Measurements from ENCODE around the gene DUS2. TPM values are rescaled to one million over a fixed set of nuclear protein-coding genes. Genes with fewer than 3 reads are reported as not detected.

Gene DUS2
- total and polyA plus RNA-seq, 4 donors = 6.9 to 10.7 (median 7.9) TPM

DNA sequence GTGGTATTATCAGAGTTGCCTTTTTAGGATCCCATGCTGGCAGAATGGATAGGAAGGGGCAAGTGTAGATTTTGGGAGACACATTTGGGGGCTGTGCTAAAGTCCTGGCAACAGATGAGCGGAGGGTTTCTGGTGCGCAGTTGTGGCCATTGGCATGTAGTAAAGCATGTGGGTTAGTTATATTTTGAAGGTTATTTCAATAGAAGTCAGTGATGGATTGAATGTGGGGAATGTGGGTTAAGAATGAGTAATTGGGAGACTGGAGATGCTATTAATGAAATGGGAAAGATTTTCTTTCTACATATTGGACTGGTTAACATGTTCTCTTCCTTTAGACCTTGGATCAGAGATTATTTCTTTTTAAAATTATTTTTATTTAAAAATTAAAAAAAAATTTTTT, 10.0 kb downstream of the DUS2 start:
- DNase-seq (ENCODE audit: low spot score) = no peak
- Histone ChIP-seq H3K36me3 (ENCODE audit: control insufficient read depth in 4 of 4, insufficient read depth in 3 of 4, low read depth in 1 of 4, low read length in 3 of 4) (peaks cover 0 to 2% (median under 1%) of the 10 kb centered on the region in 4 donors), H3K27ac (ENCODE audit: low read depth in 1 of 2, low read length in 2 of 2) (no peak overlapping the region), H3K9me3 (ENCODE audit: control insufficient read depth in 4 of 4, low read length in 3 of 4) (no peaks in the 10 kb centered on the region), H3K9ac (ENCODE audit: low read depth in 1 of 2, low read length in 2 of 2) (no peak overlapping the region), H3K4me1 (ENCODE audit: control insufficient read depth in 4 of 4, insufficient read depth in 4 of 4, low read length in 3 of 4) (no peaks in the 10 kb centered on the region), H3K4me3 (ENCODE audit: low read depth in 1 of 3, low read length in 3 of 3) (no peak overlapping the region), H3K27me3 (ENCODE audit: control insufficient read depth in 4 of 4, insufficient read depth in 4 of 4, low read length in 3 of 4) (no peaks in the 10 kb centered on the region)
- 97% methylated on average over 2 of the region's 2 CpGs for WGBS
- TF ChIP-seq GABPA (IDR thresholded peaks at IDR 0.05 in 1 of 2, conservative IDR thresholded peaks at IDR 0.05 in 1 of 2) (no peak), JUND (IDR thresholded peaks at IDR 0.05) (no peak), TAF1 (conservative IDR thresholded peaks at IDR 0.05) (no peak), FOXA2 (IDR thresholded peaks at IDR 0.05) (no peak), FOXA1 (IDR thresholded peaks at IDR 0.05) (no peak), RXRA (IDR thresholded peaks at IDR 0.05) (no peak), SP1 (IDR thresholded peaks at IDR 0.05) (no peak)
- TF ChIP-seq, protein P1, sequence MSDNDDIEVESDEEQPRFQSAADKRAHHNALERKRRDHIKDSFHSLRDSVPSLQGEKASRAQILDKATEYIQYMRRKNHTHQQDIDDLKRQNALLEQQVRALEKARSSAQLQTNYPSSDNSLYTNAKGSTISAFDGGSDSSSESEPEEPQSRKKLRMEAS (IDR thresholded peaks at IDR 0.05) = no peak
- TF ChIP-seq, protein P2, sequence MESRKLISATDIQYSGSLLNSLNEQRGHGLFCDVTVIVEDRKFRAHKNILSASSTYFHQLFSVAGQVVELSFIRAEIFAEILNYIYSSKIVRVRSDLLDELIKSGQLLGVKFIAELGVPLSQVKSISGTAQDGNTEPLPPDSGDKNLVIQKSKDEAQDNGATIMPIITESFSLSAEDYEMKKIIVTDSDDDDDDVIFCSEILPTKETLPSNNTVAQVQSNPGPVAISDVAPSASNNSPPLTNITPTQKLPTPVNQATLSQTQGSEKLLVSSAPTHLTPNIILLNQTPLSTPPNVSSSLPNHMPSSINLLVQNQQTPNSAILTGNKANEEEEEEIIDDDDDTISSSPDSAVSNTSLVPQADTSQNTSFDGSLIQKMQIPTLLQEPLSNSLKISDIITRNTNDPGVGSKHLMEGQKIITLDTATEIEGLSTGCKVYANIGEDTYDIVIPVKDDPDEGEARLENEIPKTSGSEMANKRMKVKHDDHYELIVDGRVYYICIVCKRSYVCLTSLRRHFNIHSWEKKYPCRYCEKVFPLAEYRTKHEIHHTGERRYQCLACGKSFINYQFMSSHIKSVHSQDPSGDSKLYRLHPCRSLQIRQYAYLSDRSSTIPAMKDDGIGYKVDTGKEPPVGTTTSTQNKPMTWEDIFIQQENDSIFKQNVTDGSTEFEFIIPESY (IDR thresholded peaks at IDR 0.05) = no peak
- TF ChIP-seq, protein P3, sequence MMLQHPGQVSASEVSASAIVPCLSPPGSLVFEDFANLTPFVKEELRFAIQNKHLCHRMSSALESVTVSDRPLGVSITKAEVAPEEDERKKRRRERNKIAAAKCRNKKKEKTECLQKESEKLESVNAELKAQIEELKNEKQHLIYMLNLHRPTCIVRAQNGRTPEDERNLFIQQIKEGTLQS (IDR thresholded peaks at IDR 0.05) = no peak
- TF ChIP-seq, protein P4, sequence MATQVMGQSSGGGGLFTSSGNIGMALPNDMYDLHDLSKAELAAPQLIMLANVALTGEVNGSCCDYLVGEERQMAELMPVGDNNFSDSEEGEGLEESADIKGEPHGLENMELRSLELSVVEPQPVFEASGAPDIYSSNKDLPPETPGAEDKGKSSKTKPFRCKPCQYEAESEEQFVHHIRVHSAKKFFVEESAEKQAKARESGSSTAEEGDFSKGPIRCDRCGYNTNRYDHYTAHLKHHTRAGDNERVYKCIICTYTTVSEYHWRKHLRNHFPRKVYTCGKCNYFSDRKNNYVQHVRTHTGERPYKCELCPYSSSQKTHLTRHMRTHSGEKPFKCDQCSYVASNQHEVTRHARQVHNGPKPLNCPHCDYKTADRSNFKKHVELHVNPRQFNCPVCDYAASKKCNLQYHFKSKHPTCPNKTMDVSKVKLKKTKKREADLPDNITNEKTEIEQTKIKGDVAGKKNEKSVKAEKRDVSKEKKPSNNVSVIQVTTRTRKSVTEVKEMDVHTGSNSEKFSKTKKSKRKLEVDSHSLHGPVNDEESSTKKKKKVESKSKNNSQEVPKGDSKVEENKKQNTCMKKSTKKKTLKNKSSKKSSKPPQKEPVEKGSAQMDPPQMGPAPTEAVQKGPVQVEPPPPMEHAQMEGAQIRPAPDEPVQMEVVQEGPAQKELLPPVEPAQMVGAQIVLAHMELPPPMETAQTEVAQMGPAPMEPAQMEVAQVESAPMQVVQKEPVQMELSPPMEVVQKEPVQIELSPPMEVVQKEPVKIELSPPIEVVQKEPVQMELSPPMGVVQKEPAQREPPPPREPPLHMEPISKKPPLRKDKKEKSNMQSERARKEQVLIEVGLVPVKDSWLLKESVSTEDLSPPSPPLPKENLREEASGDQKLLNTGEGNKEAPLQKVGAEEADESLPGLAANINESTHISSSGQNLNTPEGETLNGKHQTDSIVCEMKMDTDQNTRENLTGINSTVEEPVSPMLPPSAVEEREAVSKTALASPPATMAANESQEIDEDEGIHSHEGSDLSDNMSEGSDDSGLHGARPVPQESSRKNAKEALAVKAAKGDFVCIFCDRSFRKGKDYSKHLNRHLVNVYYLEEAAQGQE (IDR thresholded peaks at IDR 0.05) = no peak

DNA sequence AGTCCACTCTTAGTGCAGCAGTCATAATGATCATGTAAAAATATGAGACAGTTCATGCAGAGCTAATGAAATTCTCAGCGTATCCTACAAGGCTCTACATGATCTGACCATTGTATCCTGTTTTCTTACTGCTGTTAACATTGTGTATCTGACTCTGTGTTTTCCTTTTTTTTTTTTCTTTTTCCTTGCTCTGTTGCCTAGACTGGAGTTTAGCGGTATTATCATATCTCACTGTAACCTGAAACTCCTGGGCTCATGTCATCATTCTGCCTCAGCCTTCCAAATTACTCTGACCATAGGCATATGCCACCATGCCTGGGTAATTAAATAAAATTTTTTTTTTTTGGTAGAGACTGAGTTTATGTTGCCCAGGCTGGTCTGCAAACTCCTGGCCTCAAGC, 12.1 kb downstream of the DUS2 start:
- peaks cover 0 to 4% (median 1%) of the 10 kb centered on the region in 4 donors for H3K36me3 ChIP-seq (ENCODE audit: control insufficient read depth in 4 of 4, insufficient read depth in 3 of 4, low read depth in 1 of 4, low read length in 3 of 4)
- WGBS = 91% methylated on average over 2 of the region's 2 CpGs
- no peak overlapping the region for H3K9ac ChIP-seq (ENCODE audit: low read depth in 1 of 2, low read length in 2 of 2)
- no peak overlapping the region for H3K27ac ChIP-seq (ENCODE audit: low read depth in 1 of 2, low read length in 2 of 2)
- H3K4me1 ChIP-seq (ENCODE audit: control insufficient read depth in 4 of 4, insufficient read depth in 4 of 4, low read length in 3 of 4) = peaks cover 0 to under 1% (median under 1%) of the 10 kb centered on the region in 4 donors
- no peak overlapping the region for H3K4me3 ChIP-seq (ENCODE audit: low read depth in 1 of 3, low read length in 3 of 3)
- H3K27me3 ChIP-seq (ENCODE audit: control insufficient read depth in 4 of 4, insufficient read depth in 4 of 4, low read length in 3 of 4) = no peaks in the 10 kb centered on the region
- TF ChIP-seq, protein P2 (IDR thresholded peaks at IDR 0.05) = no peak
- H3K9me3 ChIP-seq (ENCODE audit: control insufficient read depth in 4 of 4, low read length in 3 of 4) = no peaks in the 10 kb centered on the region
- DNase-seq (ENCODE audit: low spot score) = no peak
